PC-3 (cell line): ENCODE data around the gene KAZN.

Experiments
- CTCF ChIP-seq: fragments of 300-600 bp; sonication (generic); conservative IDR thresholded peaks from 2 replicates; pipeline ENCODE4 v1.5.1; 2017; ENCODE audit warnings: antibody characterized with exemption, low read depth, mild to moderate bottlenecking, low read length
- EZH2 ChIP-seq: fragments of 300-600 bp; sonication (generic); IDR thresholded peaks from one replicate; pipeline ENCODE4 v1.6.1; 2017; ENCODE audit warnings: antibody characterized with exemption, mild to moderate bottlenecking, low read length; ENCODE audit not compliant: unreplicated experiment
- EZH2phosphoT487 ChIP-seq: fragments of 300-600 bp; sonication (generic); IDR thresholded peaks from 2 replicates; pipeline ENCODE4 v1.6.1; 2018; ENCODE audit warnings: mild to moderate bottlenecking, antibody characterized with exemption, low read length, borderline replicate concordance

- TF ChIP-seq CTCF (no peak), EZH2 (no peak), EZH2phosphoT487 (no peak)
Measured at GRCh38 chr1:15117671-15118325, 519.3 kb downstream of the KAZN start.
